OCI-M1 (cell line): ENCODE data around the gene BANF1.
A peak's percentile ranks its signal among the peaks of the same experiment; 100 is the strongest.

Experiments
- DNase-seq: peaks from one replicate; lab custom pipeline; 2025; lab: John Stamatoyannopoulos, UW

The BANF1 gene, protein sequence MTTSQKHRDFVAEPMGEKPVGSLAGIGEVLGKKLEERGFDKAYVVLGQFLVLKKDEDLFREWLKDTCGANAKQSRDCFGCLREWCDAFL

GRCh38 chr11:66001942-66002647, at the start of gene BANF1, which contains the start of gene EIF1AD:
BANF1 (plus strand) TSS chr11:66002503; CDS start chr11:66003251, 748 bp downstream.
EIF1AD (minus strand) TSS chr11:66002157; CDS start chr11:66000389, 1,768 bp downstream.
- peak; percentile 99 for DNase-seq

- no peak for DNase-seq
These were observed 48.8 kb upstream of the BANF1 start for GRCh38 chr11:65953471-65953870.

DNA sequence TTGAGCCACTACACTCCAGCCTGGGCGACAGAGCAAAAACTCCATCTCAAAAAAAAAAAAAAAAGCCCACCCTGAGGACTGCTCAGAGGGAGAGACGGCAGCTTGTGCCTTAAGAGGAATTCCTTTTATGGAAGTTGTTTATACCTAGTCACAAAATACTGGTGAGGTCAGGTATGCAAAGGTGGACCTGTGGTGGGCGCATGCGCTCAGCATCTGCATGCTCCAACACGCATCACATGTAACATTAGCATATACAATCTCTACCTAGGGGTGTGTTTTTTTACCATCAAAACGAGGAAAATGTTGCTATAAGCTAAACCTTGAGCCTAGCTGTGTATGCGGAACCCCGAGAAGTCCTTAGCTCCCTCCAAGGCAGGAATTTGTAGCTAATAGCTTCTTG, 47.5 kb upstream of the BANF1 start:
- DNase-seq, result no peak

DNA sequence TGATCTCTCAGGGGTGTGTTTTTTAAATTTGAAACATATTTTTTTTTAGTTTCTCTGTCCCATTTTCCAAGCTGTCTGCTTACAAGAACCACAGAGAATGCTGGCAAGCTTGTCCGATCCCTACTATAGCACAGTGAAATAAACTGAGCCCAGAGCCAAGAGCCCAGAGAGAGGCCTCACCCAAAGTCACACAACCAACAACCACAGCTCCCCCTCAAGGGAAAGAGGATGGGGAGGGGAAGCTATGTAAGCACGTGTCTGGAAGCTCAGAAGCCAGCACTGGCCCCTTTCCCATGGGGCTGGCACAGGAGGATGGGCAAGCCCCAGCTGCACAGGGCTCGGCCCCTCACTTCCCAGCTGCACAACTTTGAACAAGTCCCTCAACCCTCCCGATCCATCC, 44.0 kb upstream of the BANF1 start:
- DNase-seq, result no peak

DNA sequence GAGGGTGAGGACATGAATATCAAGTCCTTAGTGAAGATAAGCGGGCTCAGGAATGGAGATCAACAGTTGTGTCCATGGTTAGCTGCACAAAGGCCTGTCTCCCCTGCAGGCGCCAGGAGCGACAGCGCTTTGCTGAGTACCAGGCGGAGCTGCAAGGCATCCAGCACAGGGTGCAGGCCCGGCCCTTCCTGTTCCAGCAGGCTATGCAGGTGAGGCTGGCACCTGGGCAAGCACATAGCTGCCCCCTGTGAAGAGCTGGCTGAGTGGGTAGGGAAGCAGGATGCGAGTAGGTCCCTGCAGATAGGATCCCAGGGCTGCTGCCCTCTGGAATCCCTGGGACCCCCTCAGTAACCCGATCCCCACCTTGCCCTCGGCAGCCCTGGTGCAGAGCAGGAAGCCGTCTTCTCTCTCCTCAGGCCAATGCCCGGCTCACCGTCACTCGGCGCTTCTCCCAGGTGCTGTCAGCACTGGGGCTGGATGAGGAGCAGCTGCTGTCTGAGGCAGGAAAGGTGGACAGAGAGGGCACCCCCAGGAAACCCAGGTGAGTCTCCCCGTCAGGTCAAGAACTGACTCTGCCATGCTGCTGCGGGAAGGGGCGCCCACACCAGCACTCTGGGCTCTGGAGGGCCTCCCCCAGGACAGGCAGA, 43.4 kb upstream of the BANF1 start:
- no peak for DNase-seq

DNA sequence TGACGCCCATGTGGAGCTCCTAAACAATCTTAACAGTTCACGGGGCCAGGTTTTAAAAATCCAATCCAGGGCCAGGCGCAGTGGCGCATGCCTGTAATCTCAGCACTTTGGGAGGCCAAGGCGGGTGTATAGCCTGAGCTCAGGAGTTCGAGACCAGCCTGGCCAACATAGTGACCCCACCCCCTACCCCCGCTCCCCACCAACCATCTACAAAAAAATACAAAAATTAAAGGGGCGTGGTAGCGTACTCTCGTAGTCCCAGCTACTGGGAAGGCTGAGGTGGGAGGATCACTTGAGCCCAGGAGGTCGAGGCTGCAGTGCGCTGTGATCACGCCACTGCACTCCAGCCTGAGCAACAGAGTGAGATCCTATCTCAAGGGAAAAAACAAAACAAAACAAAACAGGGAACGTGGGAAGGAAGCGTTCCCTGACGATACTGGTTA, 41.5 kb upstream of the BANF1 start:
- DNase-seq, result no peak

GRCh38 chr11:65961267-65962140, 40.8 kb upstream of the BANF1 start, which contains the start of gene SART1:
SART1 (plus strand) TSS chr11:65961734; CDS start chr11:65961781, 47 bp downstream.
- DNase-seq, result peak; percentile 99

- no peak for DNase-seq
These were observed 40.1 kb upstream of the BANF1 start for GRCh38 chr11:65962141-65962564.

DNA sequence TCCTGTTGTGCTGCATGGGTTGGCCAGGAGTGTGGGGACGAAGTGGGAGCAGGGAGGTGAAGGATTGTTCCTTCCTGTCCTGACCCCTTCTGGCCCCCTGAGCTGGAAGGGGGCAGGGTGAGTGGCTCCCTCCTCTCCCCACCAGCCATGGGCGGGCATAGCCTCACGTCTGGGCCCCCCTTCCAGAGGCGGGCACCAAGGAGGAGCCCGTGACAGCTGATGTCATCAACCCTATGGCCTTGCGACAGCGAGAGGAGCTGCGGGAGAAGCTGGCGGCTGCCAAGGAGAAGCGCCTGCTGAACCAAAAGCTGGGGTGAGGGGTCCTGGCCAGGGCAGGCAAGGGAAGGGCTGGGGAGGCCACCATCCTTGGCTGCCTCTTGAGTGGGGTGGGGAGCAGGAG, 37.4 kb upstream of the BANF1 start:
- DNase-seq, result no peak

- DNase-seq, result no peak
These were observed 36.1 kb upstream of the BANF1 start for GRCh38 chr11:65965986-65966762.

DNA sequence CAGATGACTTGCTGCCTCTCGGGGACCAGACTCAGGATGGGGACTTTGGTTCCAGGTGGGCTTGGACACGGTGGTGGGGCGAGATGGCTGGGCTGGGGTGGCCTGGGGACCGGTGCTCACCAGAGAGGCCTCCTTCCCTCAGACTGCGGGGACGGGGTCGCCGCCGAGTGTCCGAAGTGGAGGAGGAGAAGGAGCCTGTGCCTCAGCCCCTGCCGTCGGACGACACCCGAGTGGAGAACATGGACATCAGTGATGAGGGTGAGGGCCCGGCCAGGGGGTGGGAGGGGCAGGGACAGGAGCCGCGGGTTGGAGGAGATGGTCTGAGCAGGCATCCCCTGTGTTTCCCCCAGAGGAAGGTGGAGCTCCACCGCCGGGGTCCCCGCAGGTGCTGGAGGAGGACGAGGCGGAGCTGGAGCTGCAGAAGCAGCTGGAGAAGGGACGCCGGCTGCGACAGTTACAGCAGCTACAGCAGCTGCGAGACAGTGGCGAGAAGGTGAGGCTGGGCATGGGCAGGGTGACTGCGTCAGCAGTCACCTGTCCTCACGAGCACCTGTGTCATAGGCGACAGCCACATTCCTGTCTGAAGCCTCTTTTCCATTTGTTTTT, 34.9 kb upstream of the BANF1 start:
- no peak for DNase-seq

DNA sequence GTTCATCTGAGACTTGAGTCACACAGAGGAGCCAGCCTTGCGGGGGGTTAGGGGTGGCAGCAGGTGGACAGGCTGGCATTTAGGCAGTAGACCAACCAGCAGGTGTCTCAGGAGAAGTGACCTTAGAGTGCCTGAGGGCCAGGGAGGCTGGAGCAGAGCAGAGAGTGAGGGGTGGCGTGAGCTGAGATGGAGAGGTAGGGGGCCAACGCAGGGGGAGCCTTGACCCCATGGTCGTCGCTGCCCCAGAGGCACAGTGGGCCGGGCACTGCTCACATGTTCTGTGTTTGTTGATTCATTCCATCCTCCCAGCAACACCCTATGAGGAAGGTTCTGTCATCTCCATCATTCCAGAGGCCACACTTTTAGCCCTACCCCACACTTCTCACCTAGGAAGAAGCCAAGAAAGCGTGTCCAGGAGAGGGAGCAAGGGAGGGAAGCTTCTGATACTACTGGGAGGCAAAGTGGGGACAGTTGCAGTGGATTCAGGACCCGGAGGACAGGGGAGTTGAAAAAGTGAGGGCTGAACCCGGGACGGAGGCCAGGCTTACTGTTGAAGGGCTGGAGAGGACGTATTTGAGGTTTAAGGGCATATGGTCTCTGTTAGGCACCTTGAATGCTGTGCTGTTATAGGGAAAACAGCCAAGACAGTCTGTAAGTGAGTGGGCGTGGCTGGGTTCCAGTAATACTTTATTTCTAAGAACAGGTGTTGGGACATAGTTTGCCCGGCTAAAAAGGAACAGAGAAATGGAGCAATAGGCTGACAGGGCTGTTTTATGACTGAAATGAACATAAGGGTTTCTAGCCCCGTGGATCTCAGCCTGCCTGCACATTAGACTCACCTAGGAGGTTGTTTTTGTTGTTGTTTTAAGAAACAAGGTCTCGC, 33.5 kb upstream of the BANF1 start:
- DNase-seq, result no peak

DNA sequence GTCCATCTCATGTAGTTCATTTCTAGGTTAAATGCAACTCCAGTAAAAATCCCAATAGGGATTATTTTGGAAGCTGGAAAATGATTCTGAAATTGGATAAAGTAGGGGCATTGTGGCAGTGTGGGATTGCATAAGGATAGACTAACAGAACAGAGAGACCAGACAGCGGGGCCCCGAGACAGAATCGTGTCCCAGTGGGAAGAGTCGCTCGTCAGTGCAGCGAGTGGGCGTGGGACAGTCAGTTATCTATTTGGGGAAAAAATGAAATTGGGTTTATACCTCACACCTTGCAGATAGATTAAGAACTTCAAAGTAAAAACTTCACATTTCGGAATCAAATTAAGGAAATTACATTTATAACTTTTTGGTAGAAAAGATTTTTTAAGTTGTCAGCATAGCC, 30.2 kb upstream of the BANF1 start:
- DNase-seq, result no peak

DNA sequence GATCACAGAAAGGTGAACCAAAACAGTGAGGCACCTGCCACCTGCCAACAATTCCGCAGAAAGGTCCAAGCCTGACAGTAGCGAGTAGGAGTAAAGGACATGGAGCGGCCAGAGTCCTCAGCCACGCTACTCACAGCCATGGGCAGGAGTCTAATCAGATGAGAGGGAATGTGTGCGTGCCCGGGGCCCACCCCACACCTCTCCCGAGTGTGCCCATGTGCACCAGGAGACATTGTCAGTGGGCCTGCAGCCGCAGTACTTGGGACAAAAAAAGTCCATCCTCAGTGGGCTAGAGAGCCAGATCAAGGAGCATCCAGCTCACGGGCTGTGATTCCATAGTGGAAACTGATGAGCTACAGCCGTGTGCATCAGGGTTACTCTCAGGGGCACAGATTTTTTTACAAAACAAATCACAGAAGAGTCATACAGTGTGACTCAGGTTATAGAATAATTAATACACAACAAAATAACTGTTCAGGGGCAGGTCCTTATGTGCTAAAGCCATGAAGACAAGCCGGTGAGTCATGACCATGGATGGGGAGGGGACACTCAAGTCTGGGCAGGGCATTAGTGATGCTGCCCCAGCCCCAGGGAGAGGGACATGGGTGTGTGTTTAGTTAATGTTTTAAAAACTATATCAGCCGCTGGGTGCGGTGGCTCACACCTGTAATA, 28.7 kb upstream of the BANF1 start:
- DNase-seq, result no peak

GRCh38 chr11:65975771-65976170, 26.5 kb upstream of the BANF1 start:
- DNase-seq, result no peak

DNA sequence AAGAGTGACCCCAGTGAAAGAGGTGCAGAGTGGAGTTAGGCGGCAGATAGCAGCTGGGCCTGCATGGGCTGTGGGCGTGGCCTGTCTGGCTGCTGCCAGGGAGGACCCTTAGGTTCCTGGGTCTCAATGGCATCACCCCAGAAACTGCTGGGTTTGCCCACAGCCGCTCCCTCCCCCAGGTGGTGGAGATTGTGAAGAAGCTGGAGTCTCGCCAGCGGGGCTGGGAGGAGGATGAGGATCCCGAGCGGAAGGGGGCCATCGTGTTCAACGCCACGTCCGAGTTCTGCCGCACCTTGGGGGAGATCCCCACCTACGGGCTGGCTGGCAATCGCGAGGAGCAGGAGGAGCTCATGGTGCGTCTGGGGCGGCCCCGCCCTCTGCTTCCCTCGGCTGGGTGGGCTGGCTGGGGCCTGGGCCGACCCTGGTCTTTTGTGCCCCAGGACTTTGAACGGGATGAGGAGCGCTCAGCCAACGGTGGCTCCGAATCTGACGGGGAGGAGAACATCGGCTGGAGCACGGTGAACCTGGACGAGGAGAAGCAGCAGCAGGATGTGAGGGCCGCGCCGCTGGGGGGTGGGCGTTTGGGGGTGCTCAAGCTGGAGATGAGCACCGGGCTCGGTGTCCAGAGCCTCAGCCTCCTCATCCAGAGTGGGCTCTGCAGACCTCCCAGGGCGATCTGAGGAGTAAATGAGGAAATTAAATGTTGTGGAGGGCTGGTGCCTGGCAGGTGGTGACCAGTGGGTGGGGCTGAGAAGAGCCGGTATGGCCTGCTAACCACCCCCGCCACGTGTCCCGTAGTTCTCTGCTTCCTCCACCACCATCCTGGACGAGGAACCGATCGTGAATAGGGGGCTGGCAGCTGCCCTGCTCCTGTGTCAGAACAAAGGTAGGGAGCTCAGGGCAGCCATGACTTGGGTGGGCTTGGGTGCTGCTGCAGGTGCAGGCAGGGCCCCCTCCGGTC, 25.8 kb upstream of the BANF1 start:
- DNase-seq, result no peak

DNA sequence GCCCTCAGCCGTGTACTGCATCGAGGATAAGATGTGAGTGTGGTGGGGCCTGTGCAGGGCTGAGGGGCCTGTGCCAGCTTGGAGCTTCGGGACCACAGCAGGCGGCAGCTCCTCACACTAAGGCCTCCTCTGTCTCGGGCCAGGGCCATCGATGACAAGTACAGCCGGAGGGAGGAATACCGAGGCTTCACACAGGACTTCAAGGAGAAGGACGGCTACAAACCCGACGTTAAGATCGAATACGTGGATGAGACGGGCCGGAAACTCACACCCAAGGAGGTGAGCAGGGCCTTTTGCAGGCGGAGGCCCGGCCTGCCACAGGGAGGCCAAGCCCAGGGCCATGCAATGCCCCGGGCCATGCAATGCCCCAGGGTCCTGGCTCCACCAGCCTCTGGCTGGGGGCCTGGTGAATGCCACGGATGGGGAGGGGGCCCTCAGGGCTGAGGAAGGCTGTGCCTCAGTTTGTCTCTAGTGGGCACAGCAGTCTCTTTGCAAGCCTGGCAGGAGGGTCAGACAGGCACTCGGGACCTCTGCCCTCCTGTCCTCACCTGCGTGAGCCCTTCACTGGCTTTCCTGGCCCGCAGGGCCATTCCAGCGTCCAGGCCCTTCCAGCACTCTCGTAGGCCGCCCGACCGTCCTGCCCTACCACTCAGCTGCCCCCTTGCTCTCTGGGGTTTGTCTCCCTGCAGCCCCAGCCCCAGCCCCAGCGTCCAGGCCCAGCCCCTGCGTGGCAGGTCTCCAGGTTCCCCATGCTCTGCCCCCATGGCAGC, 24.5 kb upstream of the BANF1 start:
- DNase-seq, result no peak
